Liver (tissue), 9 donors: ENCODE measurements around the gene MCF2L2. TPM values are rescaled to one million over a fixed set of nuclear protein-coding genes. Genes with fewer than 3 reads are reported as not detected.
A peak's percentile ranks its signal among the peaks of the same experiment; 100 is the strongest.

Experiments used
- DNase-seq: peaks from one replicate; pipeline ENCODE4 v3.0.0-alpha.2; 2017; ENCODE audit warnings: low spot score
- H3K27ac ChIP-seq, 2 donors: one replicate each; pipeline ENCODE4 v1.7.0; 2013; ENCODE audit warnings: inconsistent platforms in 2 of 2, low read length in 2 of 2, control low read depth in 1 of 2, low read depth in 1 of 2, mild to moderate bottlenecking in 1 of 2
- H3K27me3 ChIP-seq, 4 donors: one replicate each; pipeline versions ENCODE4 v1.6.1 to v1.7.0; 2013; ENCODE audit warnings: low read length in 3 of 4, inconsistent platforms in 1 of 4, mild to moderate bottlenecking in 1 of 4, moderate library complexity in 1 of 4; ENCODE audit not compliant: control insufficient read depth in 4 of 4, insufficient read depth in 4 of 4
- H3K36me3 ChIP-seq, 4 donors: one replicate each; pipeline versions ENCODE4 v1.6.1 to v1.7.0; 2013; ENCODE audit warnings: low read length in 3 of 4, mild to moderate bottlenecking in 3 of 4, low read depth in 1 of 4, moderate library complexity in 1 of 4; ENCODE audit not compliant: control insufficient read depth in 4 of 4, insufficient read depth in 3 of 4
- H3K4me1 ChIP-seq, 4 donors: one replicate each; pipeline versions ENCODE4 v1.6.1 to v1.7.0; 2013; ENCODE audit warnings: low read length in 3 of 4, mild to moderate bottlenecking in 3 of 4, moderate library complexity in 1 of 4; ENCODE audit not compliant: control insufficient read depth in 4 of 4, insufficient read depth in 4 of 4
- H3K4me3 ChIP-seq, 3 donors: one replicate each; pipeline versions ENCODE4 v1.6.1 to v1.7.0; 2013; ENCODE audit warnings: low read length in 3 of 3, control low read depth in 1 of 3, low read depth in 1 of 3, mild to moderate bottlenecking in 1 of 3
- H3K9ac ChIP-seq, 2 donors: one replicate each; pipeline ENCODE4 v1.7.0; 2013; ENCODE audit warnings: low read length in 2 of 2, mild to moderate bottlenecking in 2 of 2, moderate library complexity in 2 of 2, control low read depth in 1 of 2, low read depth in 1 of 2
- H3K9me3 ChIP-seq, 4 donors: one replicate each; pipeline versions ENCODE4 v1.6.1 to v1.7.0; 2013; ENCODE audit warnings: low read length in 3 of 4; ENCODE audit not compliant: control insufficient read depth in 4 of 4
- ATF3 ChIP-seq: IDR thresholded peaks from 2 replicates; pipeline ENCODE4 v1.6.1; 2016; ENCODE audit warnings: antibody characterized with exemption
- CTCF ChIP-seq: fragments of 150-350 bp; IDR thresholded peaks from 2 replicates; pipeline ENCODE4 v1.5.1; 2017; ENCODE audit warnings: improper control_type of control experiment, low read depth, low read length; ENCODE audit not compliant: missing input control
- EGR1 ChIP-seq, 2 donors: IDR thresholded peaks; 2 replicates each; pipeline ENCODE4 v1.6.1; 2016 to 2018; ENCODE audit warnings: antibody characterized with exemption in 2 of 2, low read depth in 2 of 2
- FOXA1 ChIP-seq: IDR thresholded peaks from 2 replicates; pipeline ENCODE4 v1.6.1; 2016; ENCODE audit warnings: antibody characterized with exemption
- FOXA2 ChIP-seq: IDR thresholded peaks from 2 replicates; pipeline ENCODE4 v1.6.1; 2016; ENCODE audit warnings: antibody characterized with exemption
- GABPA ChIP-seq, 2 donors: IDR thresholded peaks in 1 of 2; conservative IDR thresholded peaks in 1 of 2; 2 replicates each; pipeline ENCODE4 v1.6.1; 2016; ENCODE audit warnings: antibody characterized with exemption in 2 of 2, mild to moderate bottlenecking in 1 of 2, moderate library complexity in 1 of 2
- HNF4A ChIP-seq, 2 donors: conservative IDR thresholded peaks; 2 replicates each; pipeline ENCODE4 v1.6.1; 2016; ENCODE audit warnings: antibody characterized with exemption in 2 of 2, mild to moderate bottlenecking in 2 of 2
- HNF4G ChIP-seq: IDR thresholded peaks from 2 replicates; pipeline ENCODE4 v1.6.1; 2016; ENCODE audit warnings: antibody characterized with exemption
- JUND ChIP-seq, 2 donors: IDR thresholded peaks; 2 replicates each; pipeline ENCODE4 v1.6.1; 2016; ENCODE audit warnings: antibody characterized with exemption in 2 of 2
- NR2F2 ChIP-seq: IDR thresholded peaks from 2 replicates; pipeline ENCODE4 v1.6.1; 2016; ENCODE audit warnings: antibody characterized with exemption
- RAD21 ChIP-seq, 2 donors: IDR thresholded peaks; 2 replicates each; pipeline ENCODE4 v1.6.1; 2016; ENCODE audit warnings: antibody characterized with exemption in 2 of 2, mild to moderate bottlenecking in 2 of 2
- RXRA ChIP-seq, 2 donors: IDR thresholded peaks; 2 replicates each; pipeline ENCODE4 v1.6.1; 2017 to 2018; ENCODE audit warnings: antibody characterized with exemption in 2 of 2, mild to moderate bottlenecking in 1 of 2
- SP1 ChIP-seq: IDR thresholded peaks from 2 replicates; pipeline ENCODE4 v1.6.1; 2018; ENCODE audit warnings: antibody characterized with exemption, mild to moderate bottlenecking
- TAF1 ChIP-seq: conservative IDR thresholded peaks from 2 replicates; pipeline ENCODE4 v1.6.1; 2016; ENCODE audit warnings: antibody characterized with exemption, mild to moderate bottlenecking
- YY1 ChIP-seq: IDR thresholded peaks from 2 replicates; pipeline ENCODE4 v1.6.1; 2016; ENCODE audit warnings: antibody characterized with exemption, mild to moderate bottlenecking
- ZBTB33 ChIP-seq: IDR thresholded peaks from 2 replicates; pipeline ENCODE4 v1.6.1; 2016; ENCODE audit warnings: antibody characterized with exemption
- WGBS: extraction: QIAGEN DNeasy Blood & Tissue Kit; methylation state at CpG from one replicate; pipeline ENCODE4 v1.1.7; 2013; 5-methylcytosine and 5-hydroxymethylcytosine counted together
- polyA plus RNA-seq, 2 donors: library from polyadenylated mRNA; stranded (reverse) in 1 of 2; unstranded in 1 of 2; fragments of 200-250 nt in 1 of 2; fragments of >200 nt in 1 of 2; fragmentation: Nextera tagmentation in 1 of 2; extraction: Ambion mirVana in 1 of 2; gene quantifications; one replicate each; pipeline versions ENCODE4 v1.2.1 to v1.2.3, GENCODE V29; 2013 to 2015
- total RNA-seq, 2 donors: library from RNA; depleted of rRNA; stranded (reverse); fragments of >200 nt; gene quantifications; one replicate each; pipeline ENCODE4 v1.2.3, GENCODE V29; 2014
- TF ChIP-seq, protein P1 (sequence below): IDR thresholded peaks from 2 replicates; pipeline ENCODE4 v1.6.1; 2016; ENCODE audit warnings: antibody characterized with exemption, mild to moderate bottlenecking
- TF ChIP-seq, protein P2 (sequence below): IDR thresholded peaks from 2 replicates; pipeline ENCODE4 v1.6.1; 2016; ENCODE audit warnings: antibody characterized with exemption
- donor health status: healthy.
- donor health status: healthy.
- donor health status: healthy.
- donor health status: healthy.
- donor health status: healthy.

The MCF2L2 gene
- total and polyA plus RNA-seq, 4 donors, result 0.02 to 0.47 (median 0.17) TPM; not detected in 1

- Histone ChIP-seq H3K4me3 (peak within 1 kb of the TSS; percentile 49 to 77 (median 70)), H3K9ac (peak within 1 kb of the TSS; percentile 47 to 49), H3K27me3 (no peaks in the 10 kb centered on the region), H3K9me3 (no peaks in the 10 kb centered on the region), H3K36me3 (no peaks in the 10 kb centered on the region), H3K27ac (peak within 1 kb of the TSS; percentile 44 to 57), H3K4me1 (peaks cover 4 to 13% (median 7%) of the 10 kb centered on the region in 4 donors)
- DNase-seq, result no peak
- TF ChIP-seq, protein P1, sequence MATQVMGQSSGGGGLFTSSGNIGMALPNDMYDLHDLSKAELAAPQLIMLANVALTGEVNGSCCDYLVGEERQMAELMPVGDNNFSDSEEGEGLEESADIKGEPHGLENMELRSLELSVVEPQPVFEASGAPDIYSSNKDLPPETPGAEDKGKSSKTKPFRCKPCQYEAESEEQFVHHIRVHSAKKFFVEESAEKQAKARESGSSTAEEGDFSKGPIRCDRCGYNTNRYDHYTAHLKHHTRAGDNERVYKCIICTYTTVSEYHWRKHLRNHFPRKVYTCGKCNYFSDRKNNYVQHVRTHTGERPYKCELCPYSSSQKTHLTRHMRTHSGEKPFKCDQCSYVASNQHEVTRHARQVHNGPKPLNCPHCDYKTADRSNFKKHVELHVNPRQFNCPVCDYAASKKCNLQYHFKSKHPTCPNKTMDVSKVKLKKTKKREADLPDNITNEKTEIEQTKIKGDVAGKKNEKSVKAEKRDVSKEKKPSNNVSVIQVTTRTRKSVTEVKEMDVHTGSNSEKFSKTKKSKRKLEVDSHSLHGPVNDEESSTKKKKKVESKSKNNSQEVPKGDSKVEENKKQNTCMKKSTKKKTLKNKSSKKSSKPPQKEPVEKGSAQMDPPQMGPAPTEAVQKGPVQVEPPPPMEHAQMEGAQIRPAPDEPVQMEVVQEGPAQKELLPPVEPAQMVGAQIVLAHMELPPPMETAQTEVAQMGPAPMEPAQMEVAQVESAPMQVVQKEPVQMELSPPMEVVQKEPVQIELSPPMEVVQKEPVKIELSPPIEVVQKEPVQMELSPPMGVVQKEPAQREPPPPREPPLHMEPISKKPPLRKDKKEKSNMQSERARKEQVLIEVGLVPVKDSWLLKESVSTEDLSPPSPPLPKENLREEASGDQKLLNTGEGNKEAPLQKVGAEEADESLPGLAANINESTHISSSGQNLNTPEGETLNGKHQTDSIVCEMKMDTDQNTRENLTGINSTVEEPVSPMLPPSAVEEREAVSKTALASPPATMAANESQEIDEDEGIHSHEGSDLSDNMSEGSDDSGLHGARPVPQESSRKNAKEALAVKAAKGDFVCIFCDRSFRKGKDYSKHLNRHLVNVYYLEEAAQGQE, result no peak
- TF ChIP-seq ATF3 (no peak), GABPA (IDR thresholded peaks at IDR 0.05 in 1 of 2, conservative IDR thresholded peaks at IDR 0.05 in 1 of 2) (no peak), ZBTB33 (no peak), FOXA1 (no peak), JUND (IDR thresholded peaks at IDR 0.05) (no peak), HNF4G (no peak), RXRA (IDR thresholded peaks at IDR 0.05) (no peak), RAD21 (IDR thresholded peaks at IDR 0.05) (no peak), EGR1 (IDR thresholded peaks at IDR 0.05; ENCODE audit: low read depth in 2 of 2) (no peak), TAF1 (no peak), HNF4A (conservative IDR thresholded peaks at IDR 0.05) (no peak), CTCF (no peak), FOXA2 (no peak), YY1 (no peak), NR2F2 (no peak), SP1 (no peak)
- TF ChIP-seq, protein P2, sequence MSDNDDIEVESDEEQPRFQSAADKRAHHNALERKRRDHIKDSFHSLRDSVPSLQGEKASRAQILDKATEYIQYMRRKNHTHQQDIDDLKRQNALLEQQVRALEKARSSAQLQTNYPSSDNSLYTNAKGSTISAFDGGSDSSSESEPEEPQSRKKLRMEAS, result no peak
- WGBS, result 3% methylated on average over 43 of the region's 43 CpGs
These were observed 175.4 kb downstream of the MCF2L2 start, which contains the start of gene B3GNT5 for GRCh38 chr3:183252973-183253527. Gene B3GNT5 (plus strand): TSS chr3:183253253. CDS start chr3:183269799, 16,546 bp downstream.
